Endodermal cell (in vitro differentiated cells): ENCODE data around the gene ANKRD44. TPM values are rescaled to one million over a fixed set of nuclear protein-coding genes. Genes with fewer than 3 reads are reported as not detected.

Experiments used
- DNase-seq: peaks from one replicate; pipeline ENCODE4 v3.0.0-alpha.2; 2017
- H3K27ac ChIP-seq: 2 replicates; pipeline ENCODE4 v1.5.1; 2013; ENCODE audit warnings: mild to moderate bottlenecking, low read depth, low read length, moderate library complexity
- H3K27me3 ChIP-seq: 2 replicates; pipeline ENCODE4 v1.6.1; 2013; ENCODE audit warnings: mild to moderate bottlenecking, low read length, moderate library complexity; ENCODE audit not compliant: insufficient read depth, control insufficient read depth, poor library complexity, severe bottlenecking
- H3K36me3 ChIP-seq: 2 replicates; pipeline ENCODE4 v1.7.0; 2013; ENCODE audit warnings: mild to moderate bottlenecking, low read length, moderate library complexity; ENCODE audit not compliant: control insufficient read depth, insufficient read depth
- H3K4me1 ChIP-seq: one replicate; pipeline ENCODE4 v1.7.0; 2013; ENCODE audit warnings: low read length; ENCODE audit not compliant: control insufficient read depth, insufficient read depth
- H3K4me3 ChIP-seq: 2 replicates; pipeline ENCODE4 v1.5.1; 2013; ENCODE audit warnings: mild to moderate bottlenecking, low read length, moderate library complexity
- H3K9ac ChIP-seq: 2 replicates; pipeline ENCODE4 v1.6.1; 2013; ENCODE audit warnings: mild to moderate bottlenecking, low read length, moderate library complexity; ENCODE audit not compliant: poor library complexity, severe bottlenecking; ENCODE audit errors: extremely low read depth
- H3K9me3 ChIP-seq: 2 replicates; pipeline ENCODE4 v1.6.1; 2013; ENCODE audit warnings: mild to moderate bottlenecking, low read length, moderate library complexity; ENCODE audit not compliant: control insufficient read depth
- H3K27ac Mint-ChIP-seq: 2 replicates; pipeline ENCODE4 v1.8.0; 2020; ENCODE audit warnings: mixed read lengths
- H3K27me3 Mint-ChIP-seq: 2 replicates; pipeline ENCODE4 v1.8.0; 2021; ENCODE audit warnings: mild to moderate bottlenecking, mixed read lengths; ENCODE audit not compliant: insufficient read depth
- H3K36me3 Mint-ChIP-seq: 2 replicates; pipeline ENCODE4 v1.8.0; 2020; ENCODE audit warnings: low read depth, mixed read lengths
- H3K4me1 Mint-ChIP-seq: 2 replicates; pipeline ENCODE4 v1.8.0; 2020; ENCODE audit warnings: mixed read lengths
- H3K4me3 Mint-ChIP-seq: 2 replicates; pipeline ENCODE4 v1.8.0; 2020; ENCODE audit warnings: mild to moderate bottlenecking, moderate library complexity, mixed read lengths
- H3K9me3 Mint-ChIP-seq: 2 replicates; pipeline ENCODE4 v1.8.0; 2020; ENCODE audit warnings: mild to moderate bottlenecking, mixed read lengths
- WGBS, 2 experiments: methylation state at CpG; one replicate each; pipeline versions ENCODE4 v1.1.5 to v1.1.7; 2013; ENCODE audit warnings: missing lambda C conversion rate in 2 of 2, mixed read lengths in 1 of 2; ENCODE audit not compliant: insufficient coverage in 1 of 2, insufficient read length in 1 of 2; 5-methylcytosine and 5-hydroxymethylcytosine counted together
- total RNA-seq, 2 donors: library from RNA; stranded (reverse); fragmentation: NEBNext Ultra II Directional in 1 of 2; extraction: Animal tissue kit (Norgen Biotek cat#: 25700) in 1 of 2; gene quantifications; 2 replicates in 1 of 2; 3 replicates in 1 of 2; pipeline ENCODE4 v1.2.1, GENCODE V29; 2021
- TF ChIP-seq, protein P1 (sequence below): fragments of 200-600 bp; sonication (generic); conservative IDR thresholded peaks from 2 replicates; pipeline ENCODE4 v1.5.0; 2021; ENCODE audit warnings: antibody characterized with exemption, mild to moderate bottlenecking

ANKRD44 gene
- total RNA-seq, 2 donors from 2014 or later, result 6.2 to 10.6 TPM

GRCh38 chr2:197266477-197266876, 44.1 kb downstream of the ANKRD44 start:
- Histone ChIP-seq H3K4me3 (no peak overlapping the region), H3K9me3 (no peaks in the 10 kb centered on the region), H3K27ac (no peak overlapping the region), H3K9ac (no peak overlapping the region), H3K36me3 (no peaks in the 10 kb centered on the region), H3K4me1 (peaks cover 6% of the 10 kb centered on the region), H3K27me3 (no peaks in the 10 kb centered on the region)
- H3K9me3 Mint-ChIP-seq, result no peaks in the 10 kb centered on the region
- TF ChIP-seq, protein P1, sequence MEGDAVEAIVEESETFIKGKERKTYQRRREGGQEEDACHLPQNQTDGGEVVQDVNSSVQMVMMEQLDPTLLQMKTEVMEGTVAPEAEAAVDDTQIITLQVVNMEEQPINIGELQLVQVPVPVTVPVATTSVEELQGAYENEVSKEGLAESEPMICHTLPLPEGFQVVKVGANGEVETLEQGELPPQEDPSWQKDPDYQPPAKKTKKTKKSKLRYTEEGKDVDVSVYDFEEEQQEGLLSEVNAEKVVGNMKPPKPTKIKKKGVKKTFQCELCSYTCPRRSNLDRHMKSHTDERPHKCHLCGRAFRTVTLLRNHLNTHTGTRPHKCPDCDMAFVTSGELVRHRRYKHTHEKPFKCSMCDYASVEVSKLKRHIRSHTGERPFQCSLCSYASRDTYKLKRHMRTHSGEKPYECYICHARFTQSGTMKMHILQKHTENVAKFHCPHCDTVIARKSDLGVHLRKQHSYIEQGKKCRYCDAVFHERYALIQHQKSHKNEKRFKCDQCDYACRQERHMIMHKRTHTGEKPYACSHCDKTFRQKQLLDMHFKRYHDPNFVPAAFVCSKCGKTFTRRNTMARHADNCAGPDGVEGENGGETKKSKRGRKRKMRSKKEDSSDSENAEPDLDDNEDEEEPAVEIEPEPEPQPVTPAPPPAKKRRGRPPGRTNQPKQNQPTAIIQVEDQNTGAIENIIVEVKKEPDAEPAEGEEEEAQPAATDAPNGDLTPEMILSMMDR, result no peak
- H3K4me1 Mint-ChIP-seq, result peaks cover 9% of the 10 kb centered on the region
- H3K36me3 Mint-ChIP-seq, result no peaks in the 10 kb centered on the region
- no peak for DNase-seq
- WGBS, 2 experiments, result 91 to 100% methylated on average over 3 of the region's 3 CpGs
- no peaks in the 10 kb centered on the region for H3K27me3 Mint-ChIP-seq
- no peak overlapping the region for H3K4me3 Mint-ChIP-seq
- H3K27ac Mint-ChIP-seq, result no peak overlapping the region

DNA sequence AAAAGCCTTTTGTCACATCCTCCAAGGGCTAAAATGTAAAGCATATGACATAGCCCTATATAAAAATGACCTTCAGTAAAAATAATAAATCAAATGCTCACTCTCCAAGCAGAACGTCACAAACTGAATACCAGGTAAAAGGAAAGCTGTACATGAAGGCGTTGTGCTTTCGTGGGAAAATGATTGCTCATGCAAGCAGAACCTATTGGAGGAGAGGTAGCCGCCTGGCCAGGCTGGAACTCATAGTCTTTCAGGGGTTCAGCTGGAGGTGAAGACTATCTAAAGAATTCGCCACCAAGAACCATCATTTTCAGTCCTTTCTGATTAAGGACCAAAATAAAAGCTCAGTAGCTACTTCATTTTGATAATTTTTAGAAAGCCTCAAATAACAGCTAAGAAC, 44.7 kb downstream of the ANKRD44 start:
- no peaks in the 10 kb centered on the region for H3K36me3 Mint-ChIP-seq
- H3K27me3 Mint-ChIP-seq, result no peaks in the 10 kb centered on the region
- TF ChIP-seq, protein P1, result no peak
- H3K27ac Mint-ChIP-seq, result no peak overlapping the region
- Histone ChIP-seq H3K4me1 (peaks cover 6% of the 10 kb centered on the region), H3K36me3 (no peaks in the 10 kb centered on the region), H3K4me3 (no peak overlapping the region), H3K27ac (no peak overlapping the region), H3K27me3 (no peaks in the 10 kb centered on the region), H3K9me3 (no peaks in the 10 kb centered on the region), H3K9ac (no peak overlapping the region)
- no peak for DNase-seq
- peaks cover 9% of the 10 kb centered on the region for H3K4me1 Mint-ChIP-seq
- H3K4me3 Mint-ChIP-seq, result no peak overlapping the region
- WGBS, 2 experiments, result 94 to 100% methylated on average over 4 to 5 of the region's 5 CpGs
- no peaks in the 10 kb centered on the region for H3K9me3 Mint-ChIP-seq

- TF ChIP-seq, protein P1, result no peak
- Histone ChIP-seq H3K4me1 (peaks cover 6% of the 10 kb centered on the region), H3K9ac (no peak overlapping the region), H3K27ac (no peak overlapping the region), H3K4me3 (no peak overlapping the region), H3K9me3 (no peaks in the 10 kb centered on the region), H3K36me3 (no peaks in the 10 kb centered on the region), H3K27me3 (no peaks in the 10 kb centered on the region)
- 86 to 95% methylated on average over 1 to 4 of the region's 4 CpGs for WGBS, 2 experiments
- Mint-ChIP-seq H3K9me3 (no peaks in the 10 kb centered on the region), H3K27ac (no peak overlapping the region), H3K4me1 (peaks cover 9% of the 10 kb centered on the region), H3K36me3 (no peaks in the 10 kb centered on the region), H3K4me3 (no peak overlapping the region), H3K27me3 (no peaks in the 10 kb centered on the region)
- DNase-seq, result no peak
Measured at GRCh38 chr2:197265036-197265435, 45.5 kb downstream of the ANKRD44 start.
